Stimulated activated CD4-positive, alpha-beta T cell treated with anti-CD3 and anti-CD28 coated beads, Interleukin-15, amount 100 ng/mL, for 48 hours (primary cell): Measurements from ENCODE around the gene MRPS27.

ENCODE experiments used
- DNase-seq, 2 donors: peaks; one replicate each; pipeline ENCODE4 v3.0.0-alpha.2; 2020; ENCODE audit warnings: low read depth in 2 of 2

The MRPS27 gene

DNA sequence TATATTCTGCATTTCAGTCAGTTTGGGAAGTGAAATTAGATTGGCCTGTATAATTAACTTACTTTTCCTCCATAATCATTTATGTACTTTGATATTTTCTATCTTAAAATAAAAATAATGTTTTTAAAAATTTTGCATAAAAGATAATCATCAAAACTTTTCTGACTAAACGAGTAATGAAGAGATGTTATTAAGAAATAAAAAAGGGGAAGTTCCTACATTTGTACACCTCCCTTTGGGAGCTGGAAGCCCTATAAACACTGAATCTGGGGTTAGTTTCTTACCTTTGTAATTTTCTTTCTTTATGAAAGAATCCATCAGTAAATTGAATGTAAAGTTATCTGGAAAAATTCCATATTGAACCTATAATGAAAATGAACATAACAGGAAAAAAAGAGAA is 86.2 kb downstream of the MRPS27 start:
- DNase-seq, result no peak

GRCh38 chr5:72232838-72233237 is 87.2 kb downstream of the MRPS27 start:
- DNase-seq, result no peak

GRCh38 chr5:72231991-72232703 is 87.9 kb downstream of the MRPS27 start:
- no peak for DNase-seq

DNA sequence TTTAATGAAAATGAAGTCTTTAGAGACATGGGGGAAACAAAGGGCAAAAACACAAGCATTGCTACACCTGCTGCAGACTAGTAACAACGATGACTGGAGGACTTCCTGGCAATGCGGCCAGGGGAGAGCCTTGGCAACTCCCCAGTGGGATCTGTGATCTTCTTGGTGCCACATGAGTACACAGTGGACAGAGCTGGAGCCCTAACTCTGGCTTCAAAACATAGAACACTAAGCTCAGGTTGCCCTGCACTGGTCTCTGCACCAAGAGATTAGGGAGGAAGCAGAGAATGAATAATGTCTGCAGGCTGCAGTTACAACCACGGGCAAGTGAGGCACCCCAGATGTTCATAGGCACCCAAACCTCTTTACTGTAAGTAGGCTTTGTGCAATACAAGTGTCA is 91.1 kb downstream of the MRPS27 start:
- DNase-seq, result no peak

GRCh38 chr5:72226950-72227349 is 93.1 kb downstream of the MRPS27 start:
- no peak for DNase-seq

DNA sequence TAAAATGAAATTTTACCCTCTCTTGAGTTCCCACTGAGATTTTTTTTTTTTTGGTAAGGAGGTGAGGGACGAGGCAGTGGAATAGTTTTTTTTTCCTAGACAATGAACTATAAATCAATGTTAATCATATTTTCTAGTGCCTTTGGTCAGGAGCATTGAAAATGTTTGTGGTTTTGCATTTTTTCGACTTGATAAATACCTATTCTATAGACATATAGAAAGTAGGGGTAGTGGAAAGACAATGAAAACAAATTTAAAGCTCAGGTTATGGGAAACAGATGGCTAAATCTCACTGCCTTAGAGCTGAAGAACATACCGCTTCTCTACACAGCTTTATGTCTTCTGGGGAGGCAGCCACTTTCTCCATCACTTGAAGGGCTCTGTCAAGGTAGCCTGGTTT is 94.3 kb downstream of the MRPS27 start:
- DNase-seq, result no peak

DNA sequence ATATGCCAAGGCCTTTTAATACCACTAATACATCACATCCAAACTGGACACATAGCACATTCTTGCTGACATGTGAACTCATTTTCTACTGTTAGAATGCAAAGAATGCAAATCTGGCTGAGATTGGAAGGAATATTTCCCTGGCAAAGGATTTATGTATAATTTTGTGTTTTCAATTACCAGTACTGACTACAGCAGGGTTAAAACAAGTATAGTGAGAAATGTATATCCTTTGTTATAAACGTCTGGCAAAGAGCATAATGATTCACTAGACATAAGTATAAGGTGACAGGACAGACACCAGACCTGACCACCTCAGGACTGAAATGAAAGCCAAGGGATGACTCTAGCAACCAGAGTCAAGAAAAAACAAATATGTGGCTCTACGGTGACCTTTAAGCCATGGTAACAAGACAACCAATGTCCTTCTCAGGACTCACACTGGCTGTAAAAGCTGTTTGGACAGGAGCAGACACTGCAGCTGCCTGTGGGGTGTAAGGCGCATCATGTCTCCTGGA is 95.0 kb downstream of the MRPS27 start:
- no peak for DNase-seq

GRCh38 chr5:72223371-72223770 is 96.7 kb downstream of the MRPS27 start:
- DNase-seq, result no peak

DNA sequence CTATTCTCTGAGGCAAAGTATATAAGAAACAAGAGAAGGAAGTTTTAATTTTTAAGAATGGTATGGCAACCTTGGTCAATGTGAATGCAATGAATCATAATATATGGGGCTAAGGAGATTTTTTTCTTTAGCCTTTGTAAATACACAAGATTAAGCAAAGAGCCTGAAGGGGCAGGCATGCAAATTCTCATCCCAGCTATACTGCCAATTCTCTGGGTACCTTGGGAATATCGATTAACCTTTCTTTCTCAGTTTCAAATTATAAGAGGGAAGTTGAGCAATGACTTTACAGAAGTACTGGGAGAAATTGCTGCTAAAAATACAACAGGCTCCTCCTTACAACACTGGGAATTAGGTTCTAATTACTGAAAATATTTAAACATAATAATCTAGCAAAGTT is 97.5 kb downstream of the MRPS27 start:
- no peak for DNase-seq

DNA sequence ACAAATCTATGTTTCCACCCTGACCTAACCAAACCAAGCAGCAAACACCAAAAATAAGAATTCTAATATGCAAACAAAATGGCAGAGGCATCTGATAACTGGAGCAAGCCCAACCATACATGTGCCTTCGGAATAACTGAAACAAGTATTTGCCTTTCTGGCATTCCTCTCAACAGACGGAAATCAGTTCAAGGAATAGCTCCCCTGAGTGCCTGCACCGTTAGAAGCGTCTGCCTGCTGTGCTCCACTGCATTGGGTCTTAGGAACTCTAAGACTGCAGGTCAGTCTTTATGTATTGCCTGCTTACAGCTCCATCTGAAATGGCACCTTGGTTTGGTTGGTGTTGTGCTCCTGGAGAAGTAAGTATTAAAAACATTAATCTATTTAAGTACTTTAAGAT is 98.5 kb downstream of the MRPS27 start:
- no peak for DNase-seq

GRCh38 chr5:72221099-72221498 is 98.9 kb downstream of the MRPS27 start:
- no peak for DNase-seq

- DNase-seq, result no peak
Measured at GRCh38 chr5:72216756-72217155, 103.3 kb downstream of the MRPS27 start.

DNA sequence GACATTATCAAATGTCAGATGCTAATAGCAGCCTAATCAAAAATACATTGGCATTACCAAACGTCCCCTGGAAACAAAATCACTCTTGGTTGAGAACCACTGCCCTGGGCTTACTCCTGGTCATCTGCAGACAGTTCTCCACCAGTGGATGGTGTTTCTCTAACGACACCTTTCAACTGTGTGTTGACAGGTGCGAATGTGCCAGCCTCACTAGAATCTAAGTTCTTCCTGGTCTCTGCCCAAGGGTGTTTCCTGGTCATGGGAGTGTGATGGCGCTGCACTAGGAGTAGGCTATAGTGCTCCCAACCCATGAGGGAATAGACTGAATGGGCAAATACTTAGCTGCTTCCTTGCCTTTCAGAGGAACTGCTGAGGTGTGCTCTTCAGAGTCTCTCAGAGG is 105.9 kb downstream of the MRPS27 start:
- no peak for DNase-seq

GRCh38 chr5:72213482-72213881 is 106.6 kb downstream of the MRPS27 start:
- DNase-seq, result no peak

DNA sequence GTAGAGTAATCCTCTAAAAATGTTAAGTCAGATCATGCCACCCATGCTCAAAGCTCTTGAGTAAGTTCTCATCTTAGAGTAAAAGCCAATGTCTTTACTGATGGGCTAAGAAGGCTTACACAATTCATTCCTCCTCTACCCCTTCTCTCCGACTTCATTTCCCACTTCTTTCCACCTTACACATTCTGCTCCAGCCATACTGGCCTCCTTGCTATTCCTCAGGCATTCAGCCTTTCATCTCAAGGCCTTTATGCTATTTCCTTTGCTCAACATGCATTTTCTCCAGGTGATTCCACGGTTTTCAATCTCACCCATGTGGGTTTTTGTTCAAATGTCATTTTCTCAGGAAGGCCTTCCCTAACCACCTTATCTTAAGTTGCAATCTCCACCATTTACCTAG is 107.9 kb downstream of the MRPS27 start:
- DNase-seq, result no peak

GRCh38 chr5:72210888-72211678 is 109.0 kb downstream of the MRPS27 start:
- DNase-seq, result no peak

DNA sequence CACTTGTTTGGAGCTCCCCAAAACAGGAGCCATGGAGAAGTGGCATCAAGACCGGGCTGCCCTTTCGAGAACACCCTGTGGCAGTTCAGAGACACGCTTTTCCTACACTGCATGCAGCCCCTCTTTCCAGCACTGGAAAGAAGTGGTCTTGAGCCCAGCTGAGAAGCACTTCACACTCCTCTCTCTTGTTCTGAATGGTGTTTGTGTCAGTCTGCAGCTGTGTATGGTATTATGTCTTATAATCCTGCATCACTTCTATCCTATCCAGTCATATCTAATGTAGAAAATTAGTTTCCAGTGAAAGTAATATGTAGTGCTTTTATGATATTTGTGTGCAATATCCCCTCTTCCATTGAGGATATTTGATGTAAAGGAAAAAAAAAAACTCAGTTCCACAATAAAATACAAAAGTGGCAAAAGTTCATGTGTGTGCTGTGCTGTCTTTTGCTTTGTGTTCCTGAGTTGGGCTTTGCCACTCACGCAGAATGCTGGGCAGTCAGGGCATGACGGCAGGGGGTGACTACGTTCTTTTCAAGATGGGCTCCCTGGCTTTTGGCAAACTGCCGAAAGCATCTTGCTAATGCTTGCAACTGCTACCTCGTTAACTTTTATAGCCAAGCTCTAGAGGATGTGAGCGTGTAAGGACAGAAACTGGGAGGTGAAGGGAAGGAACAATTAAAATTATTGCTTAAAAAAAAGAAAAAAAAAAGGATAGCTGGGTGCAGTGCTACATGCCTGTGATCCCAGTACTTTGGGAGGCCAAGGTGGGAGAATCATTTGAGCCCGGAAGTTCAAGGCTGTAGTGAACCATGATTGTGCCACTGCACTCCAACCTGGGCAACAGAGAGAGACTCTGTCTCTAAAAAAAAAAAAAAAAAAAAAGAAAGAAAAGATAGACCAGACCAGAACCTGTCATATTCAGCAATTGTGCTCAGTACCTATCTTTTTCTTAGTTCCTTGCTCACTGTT is 110.6 kb downstream of the MRPS27 start:
- no peak for DNase-seq

DNA sequence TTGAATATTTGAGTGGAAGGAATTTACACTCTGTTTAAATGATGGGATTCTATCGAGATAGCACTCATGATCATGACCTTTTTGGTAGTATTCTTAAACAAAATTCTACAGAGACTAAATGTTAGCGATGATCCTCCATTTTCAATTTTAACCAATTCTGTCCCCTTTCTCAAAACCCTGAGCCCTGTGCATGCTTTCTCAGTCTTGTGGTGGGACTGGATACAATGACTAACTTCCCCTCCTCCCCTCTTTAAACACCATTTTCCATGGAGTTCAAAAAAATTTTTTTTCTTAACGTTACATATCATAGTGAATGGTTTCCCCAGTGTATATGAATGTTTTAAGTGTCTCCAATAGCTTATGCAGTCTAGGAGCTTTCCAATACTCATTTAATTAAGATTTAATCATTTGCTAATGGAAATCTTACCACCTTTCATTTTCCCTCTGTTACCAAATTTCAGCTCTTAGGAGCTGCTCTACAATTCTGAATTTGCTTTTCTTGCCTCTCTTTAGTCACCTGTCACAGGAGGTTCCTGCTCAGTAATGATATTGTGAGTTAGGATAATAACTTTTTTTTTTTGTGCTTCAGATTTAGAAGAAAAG is 111.6 kb downstream of the MRPS27 start:
- DNase-seq, result no peak

GRCh38 chr5:72206994-72207393 is 113.0 kb downstream of the MRPS27 start:
- DNase-seq, result no peak

GRCh38 chr5:72206160-72206559 is 113.9 kb downstream of the MRPS27 start:
- DNase-seq, result no peak

- DNase-seq, result no peak
Measured at GRCh38 chr5:72205431-72206009, 114.5 kb downstream of the MRPS27 start.
